Central memory CD8-positive, alpha-beta T cell (primary cell): ENCODE measurements around the gene TFF2.
A peak's percentile ranks its signal among the peaks of the same experiment; 100 is the strongest.

ENCODE experiments used
- ATAC-seq: fragments of 150-1000 bp; cut with Tn5 transposase; replicated peaks from 2 replicates; pipeline ENCODE4 v1.10.0; 2022; ENCODE audit warnings: mild to moderate bottlenecking, moderate FRiP score, moderate number of reproducible peaks; ENCODE audit not compliant: poor library complexity, severe bottlenecking; ENCODE audit errors: extremely low read depth
- DNase-seq, 2 donors: peaks; one replicate each; pipeline ENCODE4 v3.0.0; 2021; ENCODE audit warnings: low spot score in 2 of 2
- H3K27ac Mint-ChIP-seq: one replicate; pipeline ENCODE4 v1.8.0; 2022; ENCODE audit warnings: low read depth, mild to moderate bottlenecking, moderate library complexity, mixed read lengths
- H3K27me3 Mint-ChIP-seq: one replicate; pipeline ENCODE4 v1.8.0; 2022; ENCODE audit warnings: mixed read lengths
- H3K36me3 Mint-ChIP-seq: one replicate; pipeline ENCODE4 v1.8.0; 2022; ENCODE audit warnings: mild to moderate bottlenecking, moderate library complexity, mixed read lengths; ENCODE audit not compliant: insufficient read depth
- H3K4me1 Mint-ChIP-seq: one replicate; pipeline ENCODE4 v1.8.0; 2022; ENCODE audit warnings: mixed read lengths
- H3K4me3 Mint-ChIP-seq: one replicate; pipeline ENCODE4 v1.8.0; 2022; ENCODE audit warnings: mild to moderate bottlenecking, moderate library complexity, mixed read lengths
- H3K9me3 Mint-ChIP-seq: one replicate; pipeline ENCODE4 v1.8.0; 2022; ENCODE audit warnings: mixed read lengths

The TFF2 gene

DNA sequence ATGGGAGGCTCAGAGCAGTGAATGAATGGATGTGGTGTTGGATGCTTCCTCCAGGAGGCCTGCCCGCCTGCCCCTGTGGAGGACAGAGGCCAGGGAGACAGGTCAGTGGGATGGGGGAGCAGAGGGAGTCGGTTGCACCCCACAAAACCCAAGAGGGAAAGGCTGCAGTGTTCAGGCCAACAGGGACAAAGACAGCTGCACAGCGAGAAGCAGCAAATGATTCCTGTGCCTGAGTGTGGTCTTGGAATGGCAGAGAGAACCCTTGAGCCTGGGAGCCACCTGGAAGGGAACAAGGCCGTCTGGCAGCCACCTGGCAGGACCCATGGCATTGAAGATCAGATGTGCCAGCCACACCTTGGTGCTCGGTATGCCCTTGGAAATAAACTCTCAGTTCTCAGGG is 43.7 kb downstream of the TFF2 start:
- Mint-ChIP-seq H3K9me3 (no peaks in the 10 kb centered on the region), H3K27ac (no peak overlapping the region), H3K36me3 (peaks cover 5% of the 10 kb centered on the region), H3K4me1 (no peaks in the 10 kb centered on the region), H3K4me3 (no peak overlapping the region), H3K27me3 (peaks cover 31% of the 10 kb centered on the region)
- no peak for DNase-seq
- ATAC-seq: no peak

- Mint-ChIP-seq H3K27me3 (peaks cover 31% of the 10 kb centered on the region), H3K27ac (no peak overlapping the region), H3K4me3 (no peak overlapping the region), H3K9me3 (no peaks in the 10 kb centered on the region), H3K36me3 (peaks cover 5% of the 10 kb centered on the region), H3K4me1 (no peaks in the 10 kb centered on the region)
- ATAC-seq: no peak
- DNase-seq: no peak
These were observed 44.3 kb downstream of the TFF2 start for GRCh38 chr21:42306366-42307035.

DNA sequence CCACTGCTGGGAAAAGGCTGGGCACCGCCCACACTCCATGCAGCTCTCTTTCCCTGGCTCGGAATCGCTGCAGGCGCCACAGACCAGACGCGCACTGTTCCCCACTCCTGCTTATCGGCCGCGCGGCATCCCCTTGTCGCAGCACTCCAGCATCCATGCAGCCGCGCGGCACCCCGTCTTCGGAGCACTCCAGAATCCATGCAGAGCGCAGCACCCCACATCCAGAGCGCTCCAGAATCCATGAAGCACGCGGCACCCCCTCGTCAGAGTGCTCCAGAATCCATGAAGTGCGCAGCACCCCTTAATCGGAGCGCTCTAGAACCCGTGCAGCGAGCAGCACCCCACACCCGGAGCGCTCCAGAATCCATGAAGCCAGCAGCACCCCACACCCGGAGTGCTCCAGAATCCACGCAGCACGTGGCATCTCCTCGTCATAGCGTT is 45.1 kb downstream of the TFF2 start:
- peaks cover 5% of the 10 kb centered on the region for H3K36me3 Mint-ChIP-seq
- ATAC-seq (no peak), DNase-seq (no peak)
- peaks cover 31% of the 10 kb centered on the region for H3K27me3 Mint-ChIP-seq
- no peak overlapping the region for H3K27ac Mint-ChIP-seq
- H3K9me3 Mint-ChIP-seq: no peaks in the 10 kb centered on the region
- no peak overlapping the region for H3K4me3 Mint-ChIP-seq
- no peaks in the 10 kb centered on the region for H3K4me1 Mint-ChIP-seq

GRCh38 chr21:42304556-42305454 is 46.0 kb downstream of the TFF2 start:
- Mint-ChIP-seq H3K4me3 (no peak overlapping the region), H3K4me1 (no peaks in the 10 kb centered on the region), H3K9me3 (no peaks in the 10 kb centered on the region), H3K36me3 (peaks cover 5% of the 10 kb centered on the region), H3K27ac (no peak overlapping the region), H3K27me3 (peaks cover 31% of the 10 kb centered on the region)
- DNase-seq (no peak), ATAC-seq (no peak)

- no peaks in the 10 kb centered on the region for H3K4me1 Mint-ChIP-seq
- no peak for ATAC-seq
- H3K4me3 Mint-ChIP-seq: no peak overlapping the region
- H3K27ac Mint-ChIP-seq: no peak overlapping the region
- DNase-seq: no peak
- H3K9me3 Mint-ChIP-seq: no peaks in the 10 kb centered on the region
- H3K27me3 Mint-ChIP-seq: peaks cover 28% of the 10 kb centered on the region
- peaks cover 5% of the 10 kb centered on the region for H3K36me3 Mint-ChIP-seq
These were observed 47.4 kb downstream of the TFF2 start for GRCh38 chr21:42303443-42303842.

DNA sequence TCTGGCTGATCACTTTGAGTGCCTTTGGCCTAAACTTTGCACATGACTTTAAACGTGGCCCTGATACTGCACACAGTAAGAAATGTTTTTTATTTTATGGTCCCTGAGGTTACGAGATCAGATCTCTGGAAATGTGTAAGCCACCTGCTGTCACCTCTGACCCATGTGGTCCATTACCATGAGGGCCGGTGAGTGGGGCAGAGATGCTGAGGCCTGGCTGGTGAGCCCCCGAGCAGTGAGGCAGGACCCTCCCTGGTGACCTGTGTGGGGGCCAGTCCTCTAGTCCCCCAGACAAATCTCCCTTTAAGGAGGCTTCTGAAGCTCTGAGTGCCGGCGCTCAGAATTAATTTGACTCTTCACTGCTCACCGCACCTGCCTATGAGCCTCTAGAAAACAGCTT is 48.0 kb downstream of the TFF2 start:
- no peak overlapping the region for H3K4me3 Mint-ChIP-seq
- H3K27me3 Mint-ChIP-seq: peaks cover 22% of the 10 kb centered on the region
- ATAC-seq: no peak
- no peak for DNase-seq
- H3K36me3 Mint-ChIP-seq: peaks cover 5% of the 10 kb centered on the region
- H3K9me3 Mint-ChIP-seq: no peaks in the 10 kb centered on the region
- no peak overlapping the region for H3K27ac Mint-ChIP-seq
- H3K4me1 Mint-ChIP-seq: no peaks in the 10 kb centered on the region

GRCh38 chr21:42302076-42302650 is 48.6 kb downstream of the TFF2 start:
- Mint-ChIP-seq H3K27me3 (peaks cover 16% of the 10 kb centered on the region), H3K36me3 (peaks cover 9% of the 10 kb centered on the region), H3K9me3 (no peaks in the 10 kb centered on the region), H3K4me3 (no peak overlapping the region), H3K4me1 (no peaks in the 10 kb centered on the region), H3K27ac (peak overlapping the region; percentile 6)
- ATAC-seq (no peak), DNase-seq (no peak)

- H3K27me3 Mint-ChIP-seq: peaks cover 9% of the 10 kb centered on the region
- H3K27ac Mint-ChIP-seq: peak overlapping the region; percentile 6
- peaks cover 10% of the 10 kb centered on the region for H3K36me3 Mint-ChIP-seq
- DNase-seq (no peak), ATAC-seq (no peak)
- no peaks in the 10 kb centered on the region for H3K4me1 Mint-ChIP-seq
- H3K4me3 Mint-ChIP-seq: no peak overlapping the region
- H3K9me3 Mint-ChIP-seq: no peaks in the 10 kb centered on the region
These were observed 49.3 kb downstream of the TFF2 start for GRCh38 chr21:42301371-42302075.

DNA sequence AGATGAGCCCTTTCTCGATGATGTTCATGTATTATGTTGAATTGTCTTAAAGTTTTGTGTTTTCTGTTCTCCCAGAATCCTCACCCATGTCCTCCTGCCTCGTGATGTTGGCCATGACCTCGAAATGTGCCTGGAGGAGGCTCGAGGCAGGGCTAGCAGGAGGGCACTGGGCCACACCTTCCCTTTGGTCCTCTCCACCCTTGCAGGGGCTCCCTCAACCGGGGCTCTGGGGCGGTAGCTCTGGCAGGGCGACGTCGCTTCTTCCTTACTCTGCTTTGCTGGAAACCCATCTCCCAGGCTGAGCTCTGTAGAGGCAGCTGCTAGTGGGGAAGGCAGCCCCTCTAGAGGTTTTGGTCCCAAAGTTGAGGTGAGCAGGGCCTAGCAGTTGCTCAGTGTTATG is 49.8 kb downstream of the TFF2 start:
- Mint-ChIP-seq H3K4me1 (no peaks in the 10 kb centered on the region), H3K27ac (no peak overlapping the region)
- no peak for ATAC-seq

GRCh38 chr21:42300045-42300583 is 50.7 kb downstream of the TFF2 start:
- Mint-ChIP-seq H3K9me3 (no peaks in the 10 kb centered on the region), H3K4me3 (no peak overlapping the region), H3K27me3 (no peaks in the 10 kb centered on the region), H3K4me1 (no peaks in the 10 kb centered on the region), H3K36me3 (peaks cover 13% of the 10 kb centered on the region), H3K27ac (no peak overlapping the region)
- DNase-seq (no peak), ATAC-seq (no peak)

More for the DNA sequence above, 49.8 kb downstream of the TFF2 start:
- Mint-ChIP-seq H3K36me3 (peaks cover 10% of the 10 kb centered on the region), H3K9me3 (no peaks in the 10 kb centered on the region), H3K27me3 (peaks cover 4% of the 10 kb centered on the region), H3K4me3 (no peak overlapping the region)
- DNase-seq: no peak

DNA sequence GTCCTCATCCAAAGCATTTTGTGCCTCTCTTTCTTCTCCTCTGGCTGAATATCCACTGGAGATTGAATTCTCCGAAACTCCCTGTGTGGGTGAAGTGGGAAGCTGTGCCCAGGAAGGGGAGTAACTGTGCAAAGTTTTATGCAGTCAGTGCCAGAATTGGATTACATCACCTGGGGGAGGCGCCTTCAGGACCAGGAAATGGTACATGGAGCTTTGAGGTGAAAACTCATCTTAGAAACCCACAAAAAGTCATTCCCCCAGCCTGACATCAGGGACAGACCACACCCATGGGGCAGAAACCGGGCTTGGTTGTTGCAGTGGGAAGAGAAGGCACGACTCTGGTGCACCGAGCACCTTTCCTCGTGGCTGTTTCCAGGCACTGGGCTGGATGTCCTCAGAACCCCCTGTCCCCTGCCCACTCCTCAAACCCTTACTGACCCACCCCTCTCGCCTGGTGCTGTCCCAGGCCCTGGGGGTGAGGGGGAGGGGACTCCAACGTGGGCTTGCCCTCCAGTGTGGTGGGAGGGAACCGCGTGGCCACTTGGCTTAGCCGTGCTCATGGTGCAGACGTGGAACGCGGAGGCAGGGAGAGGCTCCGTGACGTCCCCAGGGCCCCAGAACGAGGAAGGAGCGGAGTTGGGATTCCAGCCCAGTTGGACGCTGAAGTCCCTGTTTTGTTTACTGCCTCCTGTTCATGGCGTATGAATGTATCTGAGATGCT is 51.3 kb downstream of the TFF2 start:
- H3K4me3 Mint-ChIP-seq: no peak overlapping the region
- H3K9me3 Mint-ChIP-seq: no peaks in the 10 kb centered on the region
- H3K4me1 Mint-ChIP-seq: no peaks in the 10 kb centered on the region
- peaks cover 13% of the 10 kb centered on the region for H3K36me3 Mint-ChIP-seq
- H3K27ac Mint-ChIP-seq: no peak overlapping the region
- DNase-seq (no peak), ATAC-seq (no peak)
- H3K27me3 Mint-ChIP-seq: no peaks in the 10 kb centered on the region

DNA sequence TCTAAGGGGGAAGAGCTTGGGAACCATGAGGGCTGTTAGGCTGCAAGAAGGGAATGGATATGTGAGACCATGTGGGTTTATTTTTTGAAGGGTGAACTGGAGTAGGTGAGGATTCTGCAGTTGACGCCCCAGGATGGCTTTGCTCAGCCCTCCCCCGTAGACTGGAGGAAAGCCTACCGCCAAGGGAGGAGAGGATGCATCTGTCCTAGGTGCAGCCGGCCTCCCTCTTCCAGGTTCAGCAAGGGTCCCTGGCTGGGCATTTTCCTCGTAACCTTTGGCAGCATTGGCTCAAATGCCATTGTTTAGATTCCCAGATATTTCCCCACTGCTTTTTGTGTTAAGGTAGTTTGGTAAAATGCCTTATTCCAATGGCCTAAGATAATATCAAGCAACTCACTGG is 52.1 kb downstream of the TFF2 start:
- H3K4me1 Mint-ChIP-seq: no peaks in the 10 kb centered on the region
- DNase-seq (no peak), ATAC-seq (no peak)
- H3K27me3 Mint-ChIP-seq: no peaks in the 10 kb centered on the region
- H3K9me3 Mint-ChIP-seq: no peaks in the 10 kb centered on the region
- H3K36me3 Mint-ChIP-seq: peaks cover 13% of the 10 kb centered on the region
- H3K27ac Mint-ChIP-seq: no peak overlapping the region
- H3K4me3 Mint-ChIP-seq: no peak overlapping the region
